ENCODE results near the gene TMEM258.

DNA sequence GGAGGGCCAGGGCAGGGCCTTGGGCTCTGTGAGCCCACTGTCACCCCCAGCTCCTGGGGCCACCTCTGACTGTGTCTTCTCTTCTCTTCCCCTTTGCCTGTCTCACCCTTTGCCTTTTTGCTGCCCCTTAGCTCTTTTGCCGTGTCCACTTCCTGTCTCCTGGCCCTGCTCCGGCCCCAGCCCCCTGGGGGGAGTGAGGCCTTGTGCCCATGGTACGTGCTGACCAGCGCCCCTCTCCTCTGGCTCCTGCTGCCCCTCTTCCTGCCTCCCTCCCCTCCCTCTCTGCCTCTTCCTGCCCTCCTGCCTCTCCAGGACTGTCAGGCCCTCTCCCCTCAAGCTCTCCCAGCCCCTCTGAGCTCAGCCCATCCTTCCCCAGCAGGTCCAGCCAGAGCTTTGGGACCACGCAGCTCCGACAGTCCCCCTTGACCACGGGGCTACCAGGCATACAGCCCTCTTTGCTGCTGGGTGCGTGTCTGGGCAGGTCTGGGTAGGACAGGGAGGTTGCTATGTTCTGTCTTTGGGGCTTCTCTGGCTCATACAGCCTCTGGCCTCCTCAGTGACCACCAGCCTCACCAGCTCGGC is 11.7 kb downstream of the TMEM258 start:
- TF ChIP-seq ZNF70 (CRISPR knock-in tag; IDR thresholded peaks at IDR 0.05) = no peak
- no peak for TF ChIP-seq TCF4 (CRISPR knock-in tag; IDR thresholded peaks at IDR 0.05; ENCODE audit: borderline replicate concordance)
- no peak for TF ChIP-seq OSR1 (CRISPR knock-in tag; IDR thresholded peaks at IDR 0.05)
- TF ChIP-seq TOX (CRISPR knock-in tag; IDR thresholded peaks at IDR 0.05; ENCODE audit: borderline replicate concordance) = no peak
- no peak for TF ChIP-seq ZFP3 (CRISPR knock-in tag; IDR thresholded peaks at IDR 0.05)
- TF ChIP-seq, protein P1, sequence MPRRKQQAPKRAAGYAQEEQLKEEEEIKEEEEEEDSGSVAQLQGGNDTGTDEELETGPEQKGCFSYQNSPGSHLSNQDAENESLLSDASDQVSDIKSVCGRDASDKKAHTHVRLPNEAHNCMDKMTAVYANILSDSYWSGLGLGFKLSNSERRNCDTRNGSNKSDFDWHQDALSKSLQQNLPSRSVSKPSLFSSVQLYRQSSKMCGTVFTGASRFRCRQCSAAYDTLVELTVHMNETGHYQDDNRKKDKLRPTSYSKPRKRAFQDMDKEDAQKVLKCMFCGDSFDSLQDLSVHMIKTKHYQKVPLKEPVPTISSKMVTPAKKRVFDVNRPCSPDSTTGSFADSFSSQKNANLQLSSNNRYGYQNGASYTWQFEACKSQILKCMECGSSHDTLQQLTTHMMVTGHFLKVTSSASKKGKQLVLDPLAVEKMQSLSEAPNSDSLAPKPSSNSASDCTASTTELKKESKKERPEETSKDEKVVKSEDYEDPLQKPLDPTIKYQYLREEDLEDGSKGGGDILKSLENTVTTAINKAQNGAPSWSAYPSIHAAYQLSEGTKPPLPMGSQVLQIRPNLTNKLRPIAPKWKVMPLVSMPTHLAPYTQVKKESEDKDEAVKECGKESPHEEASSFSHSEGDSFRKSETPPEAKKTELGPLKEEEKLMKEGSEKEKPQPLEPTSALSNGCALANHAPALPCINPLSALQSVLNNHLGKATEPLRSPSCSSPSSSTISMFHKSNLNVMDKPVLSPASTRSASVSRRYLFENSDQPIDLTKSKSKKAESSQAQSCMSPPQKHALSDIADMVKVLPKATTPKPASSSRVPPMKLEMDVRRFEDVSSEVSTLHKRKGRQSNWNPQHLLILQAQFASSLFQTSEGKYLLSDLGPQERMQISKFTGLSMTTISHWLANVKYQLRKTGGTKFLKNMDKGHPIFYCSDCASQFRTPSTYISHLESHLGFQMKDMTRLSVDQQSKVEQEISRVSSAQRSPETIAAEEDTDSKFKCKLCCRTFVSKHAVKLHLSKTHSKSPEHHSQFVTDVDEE (CRISPR knock-in tag; IDR thresholded peaks at IDR 0.05) = no peak
- no peak for TF ChIP-seq ISL1 (CRISPR knock-in tag; IDR thresholded peaks at IDR 0.05)
- no peak for TF ChIP-seq ZNF8 (CRISPR knock-in tag; IDR thresholded peaks at IDR 0.05)
